ENCODE data around the gene E2F4. TPM values are rescaled to one million over a fixed set of nuclear protein-coding genes. Genes with fewer than 3 reads are reported as not detected.

The E2F4 gene
- total and polyA plus RNA-seq, 10 of the 15 experiments (the other 5 are each of a cell fraction or from before 2014, with no cell fraction given), result 11.7 to 132 (median 95.9) TPM

DNA sequence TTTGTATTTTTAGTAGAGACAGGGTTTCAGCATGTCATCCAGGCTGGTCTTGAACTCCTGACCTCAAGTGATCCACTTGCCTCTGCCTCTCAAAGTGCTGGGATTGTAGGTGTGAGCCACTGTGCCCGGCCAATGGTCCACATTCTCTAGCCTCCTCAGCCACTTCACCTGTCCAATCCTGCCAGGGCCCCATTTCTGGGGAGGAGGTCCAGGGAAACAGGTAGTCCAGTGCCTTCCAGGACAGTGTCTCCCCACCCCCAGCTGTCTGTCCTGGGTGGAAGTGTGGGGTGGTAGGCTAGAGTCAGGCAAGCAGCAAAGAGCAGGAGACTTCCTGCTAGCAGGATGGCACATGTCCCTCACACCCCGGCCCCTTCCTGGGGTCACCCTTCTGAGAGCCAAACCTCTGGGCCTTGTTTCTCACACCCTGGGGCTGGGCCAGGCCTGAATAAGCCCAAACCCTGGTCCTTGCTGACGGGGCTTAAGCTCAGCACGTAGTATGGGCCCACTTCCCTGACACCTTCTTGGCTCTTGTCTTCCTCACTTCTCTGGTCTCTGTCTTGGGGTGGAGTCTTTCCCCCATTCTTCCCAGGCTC lies 50.3 kb downstream of the E2F4 start:
- FAIRE-seq, result no peak
- no peak for TF ChIP-seq CEBPB (IDR thresholded peaks at IDR 0.05; ENCODE audit: borderline replicate concordance in 1 of 2, low read depth in 2 of 2, low read length in 2 of 2)
- no peak for TF ChIP-seq ZZZ3 (IDR thresholded peaks at IDR 0.05; ENCODE audit: control insufficient read depth, insufficient read length, low read depth)
- TF ChIP-seq IKZF1 (conservative IDR thresholded peaks at IDR 0.05), result no peak
- TF ChIP-seq RAD51 (IDR thresholded peaks at IDR 0.05), result no peak
- TF ChIP-seq SUZ12 (IDR thresholded peaks at IDR 0.05; ENCODE audit: unreplicated experiment), result no peak
- TF ChIP-seq SMAD1 (IDR thresholded peaks at IDR 0.05; ENCODE audit: low read depth, partially characterized antibody), result no peak
- no peak for TF ChIP-seq CHD4 (IDR thresholded peaks at IDR 0.05)
- TF ChIP-seq NBN (IDR thresholded peaks at IDR 0.05), result no peak
- TF ChIP-seq, protein P1, sequence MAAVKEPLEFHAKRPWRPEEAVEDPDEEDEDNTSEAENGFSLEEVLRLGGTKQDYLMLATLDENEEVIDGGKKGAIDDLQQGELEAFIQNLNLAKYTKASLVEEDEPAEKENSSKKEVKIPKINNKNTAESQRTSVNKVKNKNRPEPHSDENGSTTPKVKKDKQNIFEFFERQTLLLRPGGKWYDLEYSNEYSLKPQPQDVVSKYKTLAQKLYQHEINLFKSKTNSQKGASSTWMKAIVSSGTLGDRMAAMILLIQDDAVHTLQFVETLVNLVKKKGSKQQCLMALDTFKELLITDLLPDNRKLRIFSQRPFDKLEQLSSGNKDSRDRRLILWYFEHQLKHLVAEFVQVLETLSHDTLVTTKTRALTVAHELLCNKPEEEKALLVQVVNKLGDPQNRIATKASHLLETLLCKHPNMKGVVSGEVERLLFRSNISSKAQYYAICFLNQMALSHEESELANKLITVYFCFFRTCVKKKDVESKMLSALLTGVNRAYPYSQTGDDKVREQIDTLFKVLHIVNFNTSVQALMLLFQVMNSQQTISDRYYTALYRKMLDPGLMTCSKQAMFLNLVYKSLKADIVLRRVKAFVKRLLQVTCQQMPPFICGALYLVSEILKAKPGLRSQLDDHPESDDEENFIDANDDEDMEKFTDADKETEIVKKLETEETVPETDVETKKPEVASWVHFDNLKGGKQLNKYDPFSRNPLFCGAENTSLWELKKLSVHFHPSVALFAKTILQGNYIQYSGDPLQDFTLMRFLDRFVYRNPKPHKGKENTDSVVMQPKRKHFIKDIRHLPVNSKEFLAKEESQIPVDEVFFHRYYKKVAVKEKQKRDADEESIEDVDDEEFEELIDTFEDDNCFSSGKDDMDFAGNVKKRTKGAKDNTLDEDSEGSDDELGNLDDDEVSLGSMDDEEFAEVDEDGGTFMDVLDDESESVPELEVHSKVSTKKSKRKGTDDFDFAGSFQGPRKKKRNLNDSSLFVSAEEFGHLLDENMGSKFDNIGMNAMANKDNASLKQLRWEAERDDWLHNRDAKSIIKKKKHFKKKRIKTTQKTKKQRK (IDR thresholded peaks at IDR 0.05; ENCODE audit: low read depth, low read length), result no peak
- no peak for TF ChIP-seq NFXL1 (IDR thresholded peaks at IDR 0.05; ENCODE audit: borderline replicate concordance)
- TF ChIP-seq CHD2 (IDR thresholded peaks at IDR 0.05; ENCODE audit: borderline replicate concordance, low read depth, low read length), result no peak
- TF ChIP-seq NRF1 (conservative IDR thresholded peaks at IDR 0.05; ENCODE audit: low read depth, low read length), result no peak
- no peak for TF ChIP-seq TCF12 (IDR thresholded peaks at IDR 0.05; ENCODE audit: low read depth, low read length)
- no peak for TF ChIP-seq GABPA (IDR thresholded peaks at IDR 0.05; ENCODE audit: low read depth)
- TF ChIP-seq RFX5 (IDR thresholded peaks at IDR 0.05; ENCODE audit: low read depth, low read length), result no peak
- TF ChIP-seq PML (IDR thresholded peaks at IDR 0.05; ENCODE audit: low read length), result no peak
- TF ChIP-seq FOS (IDR thresholded peaks at IDR 0.05; ENCODE audit: borderline replicate concordance, extremely low read depth, insufficient read length), result no peak
- DNase-seq (ENCODE audit: low read depth, low spot score), result no peak
- H3K36me3 ChIP-seq (ENCODE audit: control insufficient read depth in 2 of 2, insufficient read depth in 2 of 2, low read length in 1 of 2), result peaks cover 9 to 12% of the 10 kb centered on the region in 2 experiments; a peak in 3 of 4 replicates
- H4K20me1 ChIP-seq (ENCODE audit: control insufficient read depth, insufficient read depth), result no peaks in the 10 kb centered on the region
- H3K9me3 ChIP-seq (replicated peaks; ENCODE audit: control insufficient read depth, insufficient read depth, low read length), result no peaks in the 10 kb centered on the region
- SMC1A ChIA-PET (ENCODE audit: uncharacterized antibody, unreplicated experiment), result no interaction called here
- CTCF ChIA-PET, result interaction anchor here (1.0 to 3.5 kb wide), 3 partner anchors 15 to 186 kb away, joined by 3 to 25 read pairs (median 5); partner anchors contain the start of gene TMEM208
- peaks cover 31% of the 10 kb centered on the region for H3K4me1 ChIP-seq (ENCODE audit: control insufficient read depth, insufficient read depth, low read length)
- no peak overlapping the region for H3K9ac ChIP-seq (ENCODE audit: control insufficient read depth, insufficient read depth, low read length)
- POLR2A ChIA-PET, result interaction anchor here (8.0 kb wide), 1 partner anchor 16 kb away, joined by 100 read pairs; the partner anchor contains the start of gene TMEM208
- WGBS (ENCODE audit: insufficient coverage, insufficient replicate concordance, low lambda C conversion rate, missing lambda C conversion rate), result 98% methylated on average over 4 of the region's 4 CpGs
- no peak overlapping the region for H3K4me2 ChIP-seq (ENCODE audit: control insufficient read depth, insufficient read depth)
- in situ Hi-C loops (cut with MboI) (no loop called here), intact Hi-C loops (cut with micrococcal nuclease; ENCODE audit: unreplicated experiment) (no loop called here)
- BruUV-seq (replicated peaks), result no TSS peak
- no peaks in the 10 kb centered on the region for H3K27me3 ChIP-seq (replicated peaks in 1 of 2; ENCODE audit: control insufficient read depth in 2 of 2, insufficient read depth in 2 of 2, low read length in 1 of 2)
- ATAC-seq, result no peak
- H3K79me2 ChIP-seq (ENCODE audit: control insufficient read depth, insufficient read depth, low read length), result peaks cover 39% of the 10 kb centered on the region
- H3K4me3 ChIP-seq, result no peak overlapping the region
- no peak overlapping the region for H3K27ac ChIP-seq (ENCODE audit: control insufficient read depth, insufficient read depth)
- H2AFZ ChIP-seq (ENCODE audit: control insufficient read depth, low read depth, low read length), result no peak overlapping the region
- RAD21 ChIA-PET (ENCODE audit: unreplicated experiment), result interaction anchor here (4.6 kb wide), 1 partner anchor 15 kb away, joined by 35 read pairs; the partner anchor contains the start of gene TMEM208
